NCI-H1930 (cell line): Measurements from ENCODE around the gene PTPN7.
"Not testable (repeated sequence)": the region's sequence is repeated elsewhere in the genome, so short reads cannot be mapped to it uniquely, and the experiment has no call there.

Experiments
- DNase-seq, 2 experiments: peaks; one replicate each; lab custom pipeline; 2025; lab: John Stamatoyannopoulos, UW

PTPN7 gene

DNA sequence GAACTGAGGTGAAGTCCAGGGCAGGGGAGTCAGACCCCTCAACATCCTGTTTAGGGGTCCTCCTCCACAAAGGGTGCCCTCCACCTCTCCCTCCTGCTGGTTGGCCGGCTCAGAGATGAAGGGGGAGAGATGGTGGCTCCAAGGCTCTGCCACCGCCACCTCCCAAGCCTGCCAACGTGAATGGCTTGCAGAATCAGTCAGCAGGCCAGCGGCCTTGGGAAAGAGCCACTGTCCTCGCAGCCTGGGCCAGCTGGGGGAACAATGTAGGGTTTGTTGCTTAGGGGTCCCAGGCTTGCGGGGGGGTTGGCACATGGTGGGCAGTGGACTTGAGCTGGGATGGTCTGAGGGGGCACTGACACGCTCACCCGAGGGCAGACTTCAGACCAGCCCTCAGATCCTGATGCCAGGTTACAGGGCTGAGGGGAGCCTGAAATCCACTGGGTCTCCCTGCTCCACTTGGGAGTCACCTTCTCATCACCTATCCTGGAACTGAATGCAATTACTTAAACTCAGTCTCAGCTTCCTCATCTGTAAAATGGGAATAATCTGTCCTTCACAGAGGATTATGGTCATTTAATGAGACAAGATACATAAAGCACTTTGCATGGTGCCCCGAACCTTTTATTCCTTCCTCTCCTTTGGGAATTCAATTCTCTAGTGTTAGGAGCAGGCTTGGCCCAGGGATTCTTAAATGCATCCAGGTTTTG lies 29.4 kb downstream of the PTPN7 start:
- no peak for DNase-seq

DNA sequence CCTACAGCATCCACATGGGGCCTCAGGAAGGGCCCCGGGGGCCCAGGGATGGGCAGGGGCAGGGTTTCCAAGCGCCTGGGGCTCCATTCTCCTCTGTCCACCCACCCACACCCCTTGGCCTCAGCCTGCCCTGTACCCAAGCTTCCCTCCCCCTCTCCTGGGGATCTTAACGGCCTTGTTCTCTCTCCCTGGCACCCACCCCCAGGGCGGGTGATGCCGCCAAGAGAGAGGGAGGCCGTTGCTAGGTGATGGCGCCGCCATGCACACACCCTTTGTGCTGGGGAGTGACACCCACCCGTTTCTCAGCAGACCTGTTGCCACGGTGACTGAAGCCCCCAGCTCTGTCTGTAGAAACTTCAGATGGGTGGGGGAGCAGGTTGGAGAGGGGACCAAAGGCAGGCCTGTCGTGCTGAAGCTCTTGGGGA lies 30.1 kb downstream of the PTPN7 start:
- DNase-seq = no peak

DNA sequence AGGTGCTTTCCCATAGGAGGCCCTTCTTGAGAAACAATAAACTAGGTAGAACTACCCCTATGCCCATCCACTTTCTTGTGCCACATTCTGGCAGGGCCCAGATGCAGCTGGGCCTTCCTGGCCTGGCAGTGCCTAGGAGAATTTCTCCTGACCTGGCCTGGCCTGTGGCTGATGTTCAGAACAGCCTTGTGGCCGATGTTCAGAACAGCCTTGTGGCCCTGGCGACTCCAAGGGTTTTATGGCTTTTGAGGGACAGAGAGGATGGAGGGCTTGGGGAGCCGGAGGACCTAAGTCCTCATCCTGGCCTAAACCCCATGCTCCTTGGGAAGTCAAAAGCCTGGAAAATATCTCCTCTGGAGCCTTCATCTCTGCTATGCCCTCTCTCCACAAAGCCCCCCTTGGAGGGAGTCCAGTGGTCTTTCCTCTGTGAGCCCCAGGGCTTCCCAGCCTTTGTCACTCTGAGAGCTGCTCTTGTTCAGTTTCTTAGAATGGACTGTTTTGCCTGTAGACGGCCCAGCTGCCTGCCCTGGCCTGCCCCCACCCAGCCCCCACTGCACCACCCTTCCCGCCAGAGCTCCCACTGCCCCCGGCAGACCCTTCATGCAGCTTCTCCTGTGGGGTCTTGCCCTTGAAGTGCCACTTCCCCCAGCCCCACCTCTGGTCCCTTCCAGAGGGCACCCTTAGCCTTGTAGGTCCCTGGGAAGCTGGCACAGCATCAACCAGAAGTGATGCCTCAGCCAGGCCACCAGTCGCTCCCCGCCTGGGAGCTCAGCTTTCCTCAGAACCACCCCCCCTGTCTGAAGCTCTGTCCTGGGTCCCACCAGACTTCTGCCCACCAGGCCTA lies 30.7 kb downstream of the PTPN7 start:
- no peak for DNase-seq

DNA sequence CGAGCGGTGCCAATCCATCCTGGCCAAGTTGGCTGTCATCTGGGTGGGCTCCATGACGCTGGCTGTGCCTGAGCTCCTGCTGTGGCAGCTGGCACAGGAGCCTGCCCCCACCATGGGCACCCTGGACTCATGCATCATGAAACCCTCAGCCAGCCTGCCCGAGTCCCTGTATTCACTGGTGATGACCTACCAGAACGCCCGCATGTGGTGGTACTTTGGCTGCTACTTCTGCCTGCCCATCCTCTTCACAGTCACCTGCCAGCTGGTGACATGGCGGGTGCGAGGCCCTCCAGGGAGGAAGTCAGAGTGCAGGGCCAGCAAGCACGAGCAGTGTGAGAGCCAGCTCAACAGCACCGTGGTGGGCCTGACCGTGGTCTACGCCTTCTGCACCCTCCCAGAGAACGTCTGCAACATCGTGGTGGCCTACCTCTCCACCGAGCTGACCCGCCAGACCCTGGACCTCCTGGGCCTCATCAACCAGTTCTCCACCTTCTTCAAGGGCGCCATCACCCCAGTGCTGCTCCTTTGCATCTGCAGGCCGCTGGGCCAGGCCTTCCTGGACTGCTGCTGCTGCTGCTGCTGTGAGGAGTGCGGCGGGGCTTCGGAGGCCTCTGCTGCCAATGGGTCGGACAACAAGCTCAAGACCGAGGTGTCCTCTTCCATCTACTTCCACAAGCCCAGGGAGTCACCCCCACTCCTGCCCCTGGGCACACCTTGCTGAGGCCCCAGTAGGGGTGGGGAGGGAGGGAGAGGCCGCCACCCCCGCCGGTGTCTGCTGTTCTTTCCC lies 32.4 kb downstream of the PTPN7 start:
- no peak for DNase-seq

DNA sequence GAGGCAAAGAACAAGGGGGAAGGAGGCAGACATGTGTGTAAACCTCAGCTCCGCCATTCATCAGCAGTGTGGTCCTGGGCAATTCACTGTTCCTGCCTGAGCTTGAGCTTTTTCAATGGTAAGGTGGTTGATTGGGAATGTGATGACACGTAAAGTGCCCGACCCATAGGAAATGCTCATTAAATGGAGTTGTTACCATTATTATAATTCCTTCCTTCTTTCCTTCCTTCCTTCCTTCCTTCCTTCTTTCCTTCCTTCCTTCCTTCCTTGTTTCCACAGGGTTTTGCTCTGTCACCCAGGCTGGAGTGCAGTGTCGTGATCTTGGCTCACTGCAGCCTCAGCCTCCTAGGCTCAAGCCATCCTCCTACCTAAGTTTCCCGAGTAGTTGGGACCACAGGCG lies 33.3 kb downstream of the PTPN7 start:
- DNase-seq = no peak

DNA sequence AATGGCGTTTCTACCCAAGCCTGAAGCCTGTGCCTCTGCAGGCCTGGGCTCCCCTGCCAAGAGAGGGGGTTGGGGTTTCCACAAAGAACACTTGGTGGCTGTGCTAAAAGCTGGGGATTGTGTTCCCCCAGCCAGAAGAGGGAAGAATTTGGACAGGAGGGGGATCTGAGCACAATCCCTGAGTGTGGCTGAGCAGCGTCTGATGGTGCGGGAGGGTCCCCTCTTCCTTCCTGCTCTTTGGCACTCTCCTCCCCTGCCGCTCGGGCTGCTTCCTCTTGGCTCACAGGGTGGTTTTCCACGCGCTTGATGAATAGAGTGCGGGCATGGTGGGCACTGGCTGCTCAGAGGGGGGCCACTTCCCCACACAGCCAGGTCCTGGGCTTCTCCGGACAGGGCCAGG lies 34.0 kb downstream of the PTPN7 start:
- no peak for DNase-seq

DNA sequence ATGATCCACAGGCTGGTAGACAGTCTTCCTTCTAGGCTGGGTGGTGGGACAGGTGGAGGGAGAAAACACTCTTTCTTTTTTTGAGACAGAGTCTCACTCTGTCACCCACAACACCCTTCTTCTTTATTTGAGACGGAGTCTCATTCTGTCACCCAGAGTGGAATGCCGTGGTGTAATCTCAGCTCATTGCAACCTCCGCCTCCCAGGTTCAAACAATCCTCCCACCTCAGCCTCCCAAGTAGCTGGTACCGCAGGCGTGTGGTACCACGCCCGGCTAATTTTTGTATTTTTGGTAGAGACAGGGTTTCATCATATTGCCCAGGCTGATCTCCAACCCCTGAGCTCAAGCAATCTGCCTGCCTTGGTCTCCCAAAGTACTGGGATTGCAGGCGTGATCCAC lies 34.8 kb downstream of the PTPN7 start:
- DNase-seq = no peak

DNA sequence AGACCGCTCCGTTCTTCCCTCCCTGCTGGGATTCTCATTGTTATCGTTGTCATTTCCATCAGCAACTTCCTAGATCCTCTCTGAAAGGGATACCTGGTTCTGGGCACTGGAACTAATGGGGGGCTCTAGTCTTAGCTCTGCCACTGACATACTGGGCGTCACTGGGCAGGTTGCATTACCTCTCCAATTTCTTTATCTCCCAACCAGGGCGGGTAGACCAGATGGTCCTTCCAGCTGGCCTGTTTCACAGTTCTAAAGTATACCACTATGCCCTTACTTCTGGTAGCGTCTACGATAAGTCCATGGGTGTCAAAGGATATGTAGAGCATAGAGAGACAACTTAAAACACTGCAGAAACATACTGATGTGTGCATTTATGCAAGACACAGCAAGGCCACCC lies 36.3 kb downstream of the PTPN7 start:
- DNase-seq = no peak

DNA sequence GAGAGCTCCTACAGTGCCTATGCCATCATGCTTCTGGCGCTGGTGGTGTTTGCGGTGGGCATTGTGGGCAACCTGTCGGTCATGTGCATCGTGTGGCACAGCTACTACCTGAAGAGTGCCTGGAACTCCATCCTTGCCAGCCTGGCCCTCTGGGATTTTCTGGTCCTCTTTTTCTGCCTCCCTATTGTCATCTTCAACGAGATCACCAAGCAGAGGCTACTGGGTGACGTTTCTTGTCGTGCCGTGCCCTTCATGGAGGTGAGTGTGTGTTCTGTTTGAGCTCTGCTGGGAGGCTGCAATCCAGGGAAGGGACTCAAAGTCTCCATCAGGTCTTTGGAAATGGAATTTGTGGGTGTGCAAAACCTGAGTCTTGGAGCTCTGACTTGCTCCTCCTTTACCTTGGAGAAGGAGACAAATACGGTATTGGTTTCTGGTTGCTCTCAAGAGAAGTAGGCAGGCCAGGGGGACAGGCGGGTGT lies 37.0 kb downstream of the PTPN7 start:
- DNase-seq = no peak

DNA sequence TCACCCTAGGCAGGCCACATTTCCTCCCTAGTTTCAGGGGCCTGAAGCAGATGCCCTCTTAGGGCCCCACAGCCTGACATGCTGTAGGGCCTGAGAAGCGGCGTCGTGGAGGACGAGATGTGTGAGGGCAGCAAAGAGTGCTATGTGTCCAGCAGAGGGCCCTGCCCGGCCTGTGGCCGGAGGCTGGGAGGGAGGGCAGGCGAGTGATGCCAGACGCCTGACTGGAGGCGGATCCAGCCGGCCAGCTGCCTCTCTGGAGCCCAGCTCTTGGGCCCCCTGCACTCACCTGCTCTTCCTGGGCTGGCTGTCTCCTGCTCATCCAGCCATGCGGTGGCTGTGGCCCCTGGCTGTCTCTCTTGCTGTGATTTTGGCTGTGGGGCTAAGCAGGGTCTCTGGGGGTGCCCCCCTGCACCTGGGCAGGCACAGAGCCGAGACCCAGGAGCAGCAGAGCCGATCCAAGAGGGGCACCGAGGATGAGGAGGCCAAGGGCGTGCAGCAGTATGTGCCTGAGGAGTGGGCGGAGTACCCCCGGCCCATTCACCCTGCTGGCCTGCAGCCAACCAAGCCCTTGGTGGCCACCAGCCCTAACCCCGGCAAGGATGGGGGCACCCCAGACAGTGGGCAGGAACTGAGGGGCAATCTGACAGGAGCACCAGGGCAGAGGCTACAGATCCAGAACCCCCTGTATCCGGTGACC lies 37.6 kb downstream of the PTPN7 start, which contains the start of gene GPR37L1:
Gene GPR37L1 (plus strand): TSS at position 279 of the 697 bp plus-strand sequence. CDS start 47 bp downstream, at position 326.
- DNase-seq = no peak

DNA sequence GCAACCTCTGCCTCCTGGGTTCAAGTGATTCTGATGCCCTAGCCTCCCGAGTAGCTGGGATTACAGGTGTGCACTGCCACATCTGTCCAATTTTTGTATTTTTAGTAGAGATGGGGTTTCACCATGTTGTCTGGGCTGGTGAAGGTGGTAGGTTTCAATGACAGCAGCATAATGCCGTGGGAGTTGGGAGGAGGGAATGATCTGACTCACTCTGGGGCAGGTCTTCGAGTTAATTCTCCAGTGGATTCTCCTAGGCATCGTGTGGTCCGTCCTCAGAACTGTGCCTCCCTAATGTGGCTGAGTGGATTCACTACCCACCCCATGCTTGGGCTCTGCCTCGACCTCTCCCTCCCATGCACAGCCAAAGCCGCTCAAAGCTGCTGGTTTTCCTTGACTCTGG lies 39.4 kb downstream of the PTPN7 start:
- DNase-seq = no peak

DNA sequence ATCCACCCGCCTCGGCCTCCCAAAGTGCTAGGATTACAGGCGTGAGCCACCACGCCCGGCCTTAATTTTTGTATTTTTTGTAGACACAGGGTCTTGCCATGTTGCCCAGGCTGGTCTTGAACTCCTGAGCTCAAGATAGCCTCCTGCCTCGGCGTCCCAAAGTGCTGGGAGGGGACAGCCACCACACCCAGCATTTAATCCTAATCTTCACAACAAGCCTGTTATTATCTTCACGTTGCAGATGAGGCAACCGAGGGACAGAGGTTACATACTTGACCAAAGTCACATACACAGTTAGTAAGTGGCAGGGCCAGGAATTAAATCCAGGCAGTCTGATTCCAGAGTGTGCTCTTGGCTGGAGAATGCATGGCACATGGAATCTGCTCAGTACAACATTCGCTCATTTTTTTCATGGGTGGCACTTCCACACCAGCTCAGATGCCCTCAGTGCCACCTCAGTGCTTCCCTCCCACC lies 42.5 kb downstream of the PTPN7 start:
- no peak for DNase-seq

DNA sequence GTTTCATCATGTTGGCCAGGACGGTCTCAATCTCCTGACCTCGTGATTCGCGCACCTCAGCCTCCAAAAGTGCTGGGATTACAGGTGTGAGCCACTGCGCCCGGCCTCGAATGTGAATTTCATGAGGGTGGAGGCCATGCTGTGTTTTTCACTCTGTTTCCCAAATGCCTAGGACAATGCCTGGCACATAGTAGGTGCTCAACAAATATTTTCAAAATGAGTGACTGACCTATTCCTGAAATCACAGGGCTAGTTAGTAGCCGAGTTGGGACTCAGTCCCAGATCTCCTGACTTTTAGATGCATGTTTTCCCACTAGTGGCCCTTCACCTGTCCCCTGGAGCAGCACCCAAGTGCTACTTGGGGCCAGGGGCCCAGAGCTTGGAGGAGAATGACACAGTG lies 44.1 kb downstream of the PTPN7 start:
- no peak for DNase-seq

DNA sequence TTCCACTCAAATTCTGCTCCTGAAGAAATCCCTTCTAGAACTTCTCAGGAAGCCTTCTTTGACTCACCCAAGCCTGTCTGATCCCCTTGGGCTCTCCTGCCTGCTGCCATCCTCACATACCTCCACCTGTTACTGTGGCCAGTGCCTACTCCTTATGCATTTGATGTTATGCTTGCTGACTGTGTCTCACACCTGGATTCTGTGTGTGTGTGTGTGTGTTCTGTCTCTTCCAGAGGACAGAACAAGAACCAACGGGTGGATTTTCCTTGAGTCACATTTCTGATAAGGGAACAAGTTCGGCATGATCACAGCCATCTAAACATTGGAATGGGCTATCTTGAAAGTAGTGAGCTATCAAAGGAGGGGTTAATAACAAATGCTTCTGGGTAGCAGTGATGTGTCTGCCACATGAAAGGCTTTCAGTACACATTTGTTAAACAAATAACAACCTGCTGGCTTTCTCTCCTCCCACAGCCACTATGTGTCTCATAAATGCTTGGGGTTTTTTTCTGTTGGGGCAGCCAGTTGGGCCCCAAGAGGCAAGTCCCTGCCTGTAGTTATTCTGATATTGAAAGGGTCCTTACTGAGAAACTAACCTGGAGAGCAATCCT lies 46.6 kb downstream of the PTPN7 start:
- DNase-seq = no peak

DNA sequence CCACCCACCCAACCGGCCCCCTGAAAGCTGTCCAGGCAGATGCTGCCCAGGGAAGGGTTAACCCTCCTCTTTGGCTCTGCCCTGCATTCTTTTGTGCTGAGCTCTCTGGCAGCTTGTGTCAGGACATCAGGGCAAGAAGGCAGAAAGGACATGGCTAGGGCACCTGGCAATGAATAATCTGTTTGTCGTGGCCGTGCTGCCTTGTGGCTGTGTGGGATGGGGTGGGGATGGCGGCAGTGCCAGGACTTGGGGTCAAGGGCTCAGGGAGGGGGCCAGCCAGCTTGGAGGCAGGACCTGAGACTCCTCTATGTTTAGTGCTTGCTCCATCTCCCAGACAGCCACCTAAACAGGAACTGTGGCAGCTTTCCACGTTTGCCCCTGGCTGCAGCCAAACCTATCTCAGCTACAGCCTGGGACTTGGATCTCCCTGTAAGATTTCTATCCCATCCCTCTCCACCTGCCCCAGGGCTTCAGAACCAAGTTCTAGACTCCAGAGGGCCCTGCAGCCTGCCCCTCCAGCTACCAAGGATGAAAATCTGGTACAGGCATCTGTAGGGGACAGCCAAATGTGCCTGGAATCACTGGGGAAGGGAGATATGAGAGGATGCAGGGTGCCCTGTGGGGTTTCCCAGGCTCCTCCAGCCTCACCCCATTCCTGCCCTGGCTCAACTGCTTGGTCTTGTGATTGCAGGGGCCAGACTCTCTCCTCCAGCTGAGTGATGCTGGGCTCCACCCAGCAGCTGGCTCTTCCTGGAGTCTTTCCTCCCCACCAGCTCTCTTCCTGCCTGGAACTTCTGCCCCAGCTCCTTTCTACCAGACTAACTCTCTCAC lies 47.3 kb downstream of the PTPN7 start:
- DNase-seq = no peak

DNA sequence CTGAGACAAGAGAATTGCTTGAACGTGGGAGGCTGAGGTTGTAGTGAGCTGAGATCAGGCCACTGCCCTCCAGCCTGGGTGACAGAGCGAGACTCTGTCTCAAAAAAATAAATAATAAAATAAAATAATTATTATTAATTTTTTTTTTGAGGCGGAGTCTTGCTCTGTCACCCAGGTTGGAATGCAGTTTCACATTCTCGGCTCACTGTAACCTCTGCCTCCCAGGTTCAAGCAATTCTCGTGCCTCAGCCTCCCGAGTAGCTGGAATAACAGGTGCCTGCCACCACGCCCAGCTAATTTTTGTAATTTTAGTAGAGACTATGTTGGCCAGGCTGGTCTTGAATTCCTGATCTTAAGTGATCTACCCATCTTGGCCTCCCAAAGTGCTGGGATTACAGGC lies 48.8 kb downstream of the PTPN7 start:
- DNase-seq = not testable (repeated sequence)

DNA sequence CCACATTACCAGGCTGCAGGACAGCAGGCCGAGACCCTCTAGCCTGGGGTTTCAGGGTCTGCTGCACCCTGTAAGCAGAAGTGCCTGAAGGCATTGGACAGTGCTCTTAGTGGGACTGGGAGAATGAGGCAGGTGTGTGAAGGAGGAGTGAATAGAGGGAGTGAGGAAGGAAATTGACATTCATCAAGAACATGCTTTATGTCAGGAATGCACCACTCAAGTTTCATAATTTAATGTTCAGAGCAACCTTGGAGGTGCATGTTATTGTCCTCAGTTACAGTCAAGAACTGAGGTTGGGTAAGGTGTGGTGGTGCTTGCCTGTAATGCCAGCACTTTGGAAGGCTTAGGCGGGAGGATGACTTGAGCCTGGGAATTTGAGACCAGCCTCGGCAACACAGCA lies 49.4 kb downstream of the PTPN7 start:
- DNase-seq = no peak

DNA sequence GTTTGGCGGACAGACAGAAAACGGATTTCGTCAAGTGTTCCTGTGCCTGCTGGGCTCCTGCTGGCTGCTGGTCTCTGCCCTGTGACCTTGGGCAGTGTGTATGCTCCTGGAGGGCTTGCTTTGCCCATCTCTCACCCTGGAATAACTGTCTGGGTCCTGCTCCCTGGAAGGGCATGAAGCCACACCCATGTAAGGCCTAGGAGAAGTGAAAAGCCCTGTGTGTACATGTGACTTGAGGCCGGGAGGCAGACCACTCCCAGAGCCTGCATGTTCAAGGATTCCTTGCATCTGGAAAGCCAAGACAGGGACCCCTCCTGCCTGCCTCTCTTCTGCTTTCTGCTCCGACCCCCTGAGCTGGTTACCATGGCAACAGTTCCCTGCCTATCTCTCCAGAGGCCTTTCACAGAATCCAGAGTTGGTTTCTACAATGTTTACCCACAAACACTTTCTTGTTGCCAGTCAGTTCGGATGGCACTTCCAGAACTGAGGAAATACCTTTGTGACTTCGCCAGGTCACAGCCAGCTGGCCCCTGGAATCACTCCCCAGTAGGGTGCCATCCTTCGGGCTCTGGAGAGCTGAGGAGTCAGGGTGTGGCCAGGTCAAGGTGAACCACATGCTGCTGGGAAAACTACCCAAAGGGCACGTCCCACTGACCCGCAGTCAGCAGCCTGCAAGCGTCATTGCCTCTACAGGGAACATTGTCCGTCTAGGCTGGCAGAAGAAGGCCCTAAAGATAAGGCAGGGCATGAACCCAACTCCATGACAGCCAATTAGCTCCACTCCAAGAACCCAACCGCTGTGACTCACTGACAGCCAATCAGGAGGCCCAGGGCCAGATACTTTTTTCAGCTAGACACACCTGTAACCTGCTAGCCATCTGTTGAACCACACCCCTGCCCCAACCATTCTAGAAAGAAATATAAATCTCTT lies 52.3 kb downstream of the PTPN7 start:
- no peak for DNase-seq

DNA sequence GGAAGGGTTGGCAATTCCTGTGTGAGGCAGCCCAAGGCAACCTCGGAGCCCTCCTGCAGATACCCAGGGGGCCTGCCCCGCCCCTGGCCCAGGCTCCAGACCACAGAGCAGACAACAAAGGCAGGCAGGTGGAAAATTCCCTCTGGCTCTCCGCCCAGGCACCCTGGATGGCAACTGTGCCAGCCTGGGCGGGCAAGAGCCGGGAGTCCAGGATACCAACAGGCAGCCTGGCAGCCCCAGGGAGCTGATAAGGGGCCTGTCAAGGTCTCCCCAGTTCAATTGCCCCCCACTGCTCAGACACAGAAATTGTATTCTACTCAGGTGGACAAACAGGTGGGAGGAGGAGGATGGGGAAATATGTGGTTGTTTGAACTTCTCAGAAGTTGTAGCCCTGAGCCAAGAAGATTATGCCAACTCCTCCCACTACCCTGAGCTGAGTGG lies 53.1 kb downstream of the PTPN7 start:
- DNase-seq = no peak
